Fibroblast of lung (primary cell): ENCODE measurements around the gene GLIS1.

Source experiments
- EZH2 ChIP-seq: IDR thresholded peaks from 2 replicates; pipeline ENCODE4 v1.5.1; 2012; ENCODE audit warnings: low read length, control low read depth, mild to moderate bottlenecking; ENCODE audit errors: missing control alignments
- TF ChIP-seq, protein P1 (sequence below), 2 donors: IDR thresholded peaks in 1 of 2; conservative IDR thresholded peaks in 1 of 2; 1 replicate in 1 of 2; 2 replicates in 1 of 2; pipeline ENCODE4 v1.5.1; 2011 to 2012; ENCODE audit warnings: low read length in 2 of 2, control low read depth in 1 of 2, inconsistent platforms in 1 of 2, low read depth in 1 of 2, mild to moderate bottlenecking in 1 of 2

DNA sequence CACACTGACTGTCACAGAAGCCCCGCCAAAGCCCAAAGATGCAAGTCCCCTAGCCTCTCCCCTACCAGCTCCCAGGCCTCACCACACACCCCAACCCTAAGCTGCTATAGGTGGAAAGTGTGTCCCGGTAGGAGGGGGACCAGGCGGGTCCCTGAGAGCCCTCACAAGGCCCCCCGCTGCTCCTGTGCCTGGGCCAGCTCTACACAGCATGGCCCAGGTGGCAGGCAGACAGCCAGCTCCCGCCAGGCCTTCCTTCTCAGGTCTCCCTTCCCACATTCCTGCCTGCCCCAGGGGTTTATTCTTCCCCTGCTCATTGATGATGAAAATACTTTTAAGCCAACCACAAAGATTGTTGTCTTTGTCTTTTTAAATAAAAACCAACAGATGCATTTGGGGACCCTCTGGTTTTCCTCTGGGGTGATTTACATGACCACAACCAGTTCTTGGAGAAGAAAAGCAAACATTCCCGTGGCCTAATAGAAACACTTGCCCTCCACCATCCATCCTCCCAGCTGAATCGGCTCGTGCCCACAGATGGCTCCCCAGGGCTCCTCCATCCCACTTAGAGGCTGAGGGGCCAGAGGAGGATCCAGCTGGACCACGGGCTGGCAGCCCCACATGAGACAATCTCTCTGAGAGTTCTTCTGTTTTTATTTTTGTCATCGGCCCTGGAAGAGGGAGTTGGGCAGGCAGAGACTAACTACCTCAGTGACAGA lies 186.7 kb downstream of the GLIS1 start:
- TF ChIP-seq, protein P1, sequence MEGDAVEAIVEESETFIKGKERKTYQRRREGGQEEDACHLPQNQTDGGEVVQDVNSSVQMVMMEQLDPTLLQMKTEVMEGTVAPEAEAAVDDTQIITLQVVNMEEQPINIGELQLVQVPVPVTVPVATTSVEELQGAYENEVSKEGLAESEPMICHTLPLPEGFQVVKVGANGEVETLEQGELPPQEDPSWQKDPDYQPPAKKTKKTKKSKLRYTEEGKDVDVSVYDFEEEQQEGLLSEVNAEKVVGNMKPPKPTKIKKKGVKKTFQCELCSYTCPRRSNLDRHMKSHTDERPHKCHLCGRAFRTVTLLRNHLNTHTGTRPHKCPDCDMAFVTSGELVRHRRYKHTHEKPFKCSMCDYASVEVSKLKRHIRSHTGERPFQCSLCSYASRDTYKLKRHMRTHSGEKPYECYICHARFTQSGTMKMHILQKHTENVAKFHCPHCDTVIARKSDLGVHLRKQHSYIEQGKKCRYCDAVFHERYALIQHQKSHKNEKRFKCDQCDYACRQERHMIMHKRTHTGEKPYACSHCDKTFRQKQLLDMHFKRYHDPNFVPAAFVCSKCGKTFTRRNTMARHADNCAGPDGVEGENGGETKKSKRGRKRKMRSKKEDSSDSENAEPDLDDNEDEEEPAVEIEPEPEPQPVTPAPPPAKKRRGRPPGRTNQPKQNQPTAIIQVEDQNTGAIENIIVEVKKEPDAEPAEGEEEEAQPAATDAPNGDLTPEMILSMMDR (conservative IDR thresholded peaks at IDR 0.05 in 1 of 2, IDR thresholded peaks at IDR 0.05 in 1 of 2; ENCODE audit: low read depth in 1 of 2, low read length in 2 of 2), result no peak
- no peak for TF ChIP-seq EZH2
